HG03060 (cell line): ENCODE data around the gene TTC16.

Source experiments
- ATAC-seq: cut with Tn5 transposase; IDR thresholded peaks from one replicate; pipeline ENCODE4 v1.9.1; 2021; ENCODE audit warnings: low read depth, moderate number of reproducible peaks; ENCODE audit not compliant: unreplicated experiment

TTC16 gene

GRCh38 chr9:127715470-127716337 lies at the start of gene TTC16, which contains the start of gene PTRH1:
Gene TTC16 (plus strand): TSS chr9:127716079. CDS start chr9:127716146, 67 bp downstream.
Gene PTRH1 (minus strand): TSS chr9:127715663. CDS start chr9:127715639, 24 bp downstream.
- ATAC-seq: peak; percentile 86

GRCh38 chr9:127667127-127667844 lies 48.6 kb upstream of the TTC16 start:
- no peak for ATAC-seq

GRCh38 chr9:127667906-127668305 lies 48.0 kb upstream of the TTC16 start:
- no peak for ATAC-seq

- ATAC-seq: no peak
These were observed 42.6 kb upstream of the TTC16 start for GRCh38 chr9:127673234-127673633.

GRCh38 chr9:127676638-127677037 lies 39.2 kb upstream of the TTC16 start:
- no peak for ATAC-seq

- no peak for ATAC-seq
These were observed 36.4 kb upstream of the TTC16 start for GRCh38 chr9:127679506-127679905.

- ATAC-seq: no peak
These were observed 35.7 kb upstream of the TTC16 start for GRCh38 chr9:127680226-127680625.

- ATAC-seq: no peak
These were observed 35.0 kb upstream of the TTC16 start for GRCh38 chr9:127680846-127681245.

GRCh38 chr9:127682351-127683136 lies 33.3 kb upstream of the TTC16 start:
- ATAC-seq: no peak

GRCh38 chr9:127683723-127684122 lies 32.2 kb upstream of the TTC16 start:
- no peak for ATAC-seq

GRCh38 chr9:127684576-127684975 lies 31.3 kb upstream of the TTC16 start:
- ATAC-seq: no peak

- no peak for ATAC-seq
These were observed 29.2 kb upstream of the TTC16 start for GRCh38 chr9:127686461-127687393.

GRCh38 chr9:127689329-127690000 lies 26.4 kb upstream of the TTC16 start:
- no peak for ATAC-seq

GRCh38 chr9:127690735-127691134 lies 25.1 kb upstream of the TTC16 start:
- ATAC-seq: no peak

- ATAC-seq: no peak
These were observed 23.8 kb upstream of the TTC16 start for GRCh38 chr9:127692071-127692470.

- no peak for ATAC-seq
These were observed 22.7 kb upstream of the TTC16 start for GRCh38 chr9:127693143-127693542.

- ATAC-seq: no peak
These were observed 22.2 kb upstream of the TTC16 start for GRCh38 chr9:127693697-127694096.

GRCh38 chr9:127694890-127695720 lies 20.8 kb upstream of the TTC16 start:
- ATAC-seq: no peak
